ENCODE results near the gene SLC12A3.

SLC12A3 gene, protein sequence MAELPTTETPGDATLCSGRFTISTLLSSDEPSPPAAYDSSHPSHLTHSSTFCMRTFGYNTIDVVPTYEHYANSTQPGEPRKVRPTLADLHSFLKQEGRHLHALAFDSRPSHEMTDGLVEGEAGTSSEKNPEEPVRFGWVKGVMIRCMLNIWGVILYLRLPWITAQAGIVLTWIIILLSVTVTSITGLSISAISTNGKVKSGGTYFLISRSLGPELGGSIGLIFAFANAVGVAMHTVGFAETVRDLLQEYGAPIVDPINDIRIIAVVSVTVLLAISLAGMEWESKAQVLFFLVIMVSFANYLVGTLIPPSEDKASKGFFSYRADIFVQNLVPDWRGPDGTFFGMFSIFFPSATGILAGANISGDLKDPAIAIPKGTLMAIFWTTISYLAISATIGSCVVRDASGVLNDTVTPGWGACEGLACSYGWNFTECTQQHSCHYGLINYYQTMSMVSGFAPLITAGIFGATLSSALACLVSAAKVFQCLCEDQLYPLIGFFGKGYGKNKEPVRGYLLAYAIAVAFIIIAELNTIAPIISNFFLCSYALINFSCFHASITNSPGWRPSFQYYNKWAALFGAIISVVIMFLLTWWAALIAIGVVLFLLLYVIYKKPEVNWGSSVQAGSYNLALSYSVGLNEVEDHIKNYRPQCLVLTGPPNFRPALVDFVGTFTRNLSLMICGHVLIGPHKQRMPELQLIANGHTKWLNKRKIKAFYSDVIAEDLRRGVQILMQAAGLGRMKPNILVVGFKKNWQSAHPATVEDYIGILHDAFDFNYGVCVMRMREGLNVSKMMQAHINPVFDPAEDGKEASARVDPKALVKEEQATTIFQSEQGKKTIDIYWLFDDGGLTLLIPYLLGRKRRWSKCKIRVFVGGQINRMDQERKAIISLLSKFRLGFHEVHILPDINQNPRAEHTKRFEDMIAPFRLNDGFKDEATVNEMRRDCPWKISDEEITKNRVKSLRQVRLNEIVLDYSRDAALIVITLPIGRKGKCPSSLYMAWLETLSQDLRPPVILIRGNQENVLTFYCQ

DNA sequence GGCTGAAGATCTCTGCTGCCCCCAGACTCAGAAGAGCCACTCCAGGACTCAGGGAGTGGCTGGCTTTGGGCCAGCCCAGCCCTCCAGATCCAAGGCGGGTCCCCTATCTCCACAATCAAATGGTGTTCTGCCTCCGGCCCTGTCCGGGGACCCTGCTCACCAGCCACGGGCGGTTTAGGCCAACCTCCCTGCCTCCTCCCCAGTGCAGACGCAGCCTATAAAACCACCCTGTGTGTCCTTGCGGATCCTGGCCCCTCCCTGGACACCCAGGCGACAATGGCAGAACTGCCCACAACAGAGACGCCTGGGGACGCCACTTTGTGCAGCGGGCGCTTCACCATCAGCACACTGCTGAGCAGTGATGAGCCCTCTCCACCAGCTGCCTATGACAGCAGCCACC, at the start of gene SLC12A3:
Gene SLC12A3 (plus strand): TSS at position 248 of the 400 bp plus-strand sequence. CDS start 29 bp downstream, at position 277.
- no peak for DNase-seq

DNA sequence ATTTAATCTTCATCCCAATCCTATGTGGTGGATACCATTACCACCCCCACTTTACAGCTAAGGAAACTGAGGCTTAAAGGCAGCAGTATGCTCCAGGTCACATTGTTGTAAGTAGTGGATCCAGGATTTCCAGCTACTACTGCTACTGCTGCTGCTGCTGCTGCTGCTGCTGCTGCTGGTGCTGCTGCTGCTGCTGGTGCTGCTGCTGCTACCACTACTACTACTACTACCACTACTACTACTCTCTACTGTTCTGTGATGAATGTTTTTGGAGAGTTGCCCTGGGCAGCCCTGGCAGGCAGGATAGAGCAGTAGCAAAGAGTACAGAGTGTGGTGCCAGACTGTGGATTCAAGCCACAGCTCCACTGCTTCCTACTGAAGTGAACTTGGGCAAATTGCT, 49.3 kb upstream of the SLC12A3 start:
- DNase-seq = no peak

DNA sequence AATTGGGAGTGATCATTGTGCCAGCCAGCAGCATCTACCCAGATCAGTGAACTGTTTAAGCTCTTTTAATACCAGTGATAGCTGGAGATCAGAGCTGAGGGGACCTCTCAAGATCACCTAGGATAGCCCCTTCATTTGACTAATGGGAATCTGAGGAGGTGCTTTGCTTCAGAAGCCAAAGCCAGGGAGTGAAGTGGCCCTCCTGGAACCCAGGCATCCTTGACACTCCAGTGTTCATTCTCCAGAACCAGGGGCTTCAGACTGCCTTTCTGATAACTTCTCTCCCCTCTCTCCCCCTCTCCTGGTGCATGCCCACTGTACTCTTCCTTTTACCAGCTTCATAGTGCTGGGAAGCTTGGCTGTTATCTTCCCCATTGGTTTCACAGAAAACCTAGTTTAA, 48.0 kb upstream of the SLC12A3 start:
- no peak for DNase-seq

DNA sequence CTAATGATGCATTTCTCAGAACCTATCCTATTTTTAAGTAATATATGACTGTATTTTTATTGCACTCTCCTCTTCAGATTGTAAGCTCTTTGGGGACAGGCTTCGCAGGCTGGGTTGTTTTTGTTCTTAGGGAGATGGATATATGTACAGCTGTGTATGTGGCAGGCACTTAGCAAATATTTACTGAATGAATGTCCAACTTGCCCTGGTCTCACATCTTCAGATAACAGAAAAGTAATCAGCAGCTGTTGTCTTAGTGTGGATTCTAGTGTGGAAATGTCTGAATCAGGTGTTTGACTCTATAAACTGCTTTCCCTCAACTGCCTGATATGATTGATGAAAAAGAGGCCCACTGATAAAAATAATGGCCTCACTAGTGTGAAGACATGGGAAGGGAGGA, 47.1 kb upstream of the SLC12A3 start:
- DNase-seq = no peak

DNA sequence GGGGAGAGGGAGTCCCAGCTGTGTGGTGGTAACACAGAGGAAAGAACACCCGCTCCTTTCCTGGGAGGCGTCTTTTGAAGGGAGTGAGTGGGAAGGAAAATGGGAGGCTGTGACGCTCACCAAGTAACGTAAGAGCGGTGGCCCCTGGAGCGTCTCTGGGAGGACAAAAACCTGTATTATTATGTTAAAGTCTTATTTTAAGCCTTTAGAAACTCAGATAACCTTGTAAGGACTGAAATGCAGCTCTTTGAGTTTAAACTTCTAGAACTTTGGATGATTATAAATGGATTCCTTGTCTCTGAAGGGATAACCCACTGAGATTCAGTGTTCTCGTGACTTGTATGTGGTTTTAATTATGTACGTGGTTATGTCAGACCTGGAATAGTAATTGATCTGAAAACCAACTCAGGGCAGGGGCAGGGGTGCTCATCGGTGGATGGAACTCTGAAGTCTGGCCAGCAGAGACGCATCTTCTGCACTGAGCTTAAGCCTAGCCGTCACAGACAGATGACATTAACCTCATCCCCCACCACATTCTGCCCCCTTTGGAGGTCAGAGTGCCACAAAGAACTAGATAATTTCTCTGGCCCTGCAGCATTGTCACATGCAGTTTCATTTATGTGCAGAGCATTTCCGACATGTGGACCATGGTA, 41.8 kb upstream of the SLC12A3 start:
- no peak for DNase-seq

DNA sequence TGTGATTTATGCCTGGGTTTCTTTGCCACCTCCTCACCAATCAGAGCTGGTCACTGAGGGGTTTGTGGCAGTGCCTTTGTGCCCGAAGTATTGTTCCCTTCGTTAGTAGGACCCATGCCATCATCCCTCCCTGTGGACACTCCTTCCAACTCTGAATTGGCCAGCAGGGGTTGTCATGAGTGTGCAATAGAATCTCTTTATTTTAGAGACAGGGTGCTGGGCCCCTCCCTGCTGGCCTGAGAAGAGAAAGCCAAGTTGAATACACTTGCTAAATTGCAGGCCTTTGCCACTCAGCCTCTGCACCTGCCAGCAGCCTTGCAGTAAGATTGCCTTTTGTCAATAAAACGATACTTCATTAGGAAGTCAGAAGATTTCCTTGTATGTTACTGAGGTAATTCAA, 40.7 kb upstream of the SLC12A3 start:
- DNase-seq = no peak

DNA sequence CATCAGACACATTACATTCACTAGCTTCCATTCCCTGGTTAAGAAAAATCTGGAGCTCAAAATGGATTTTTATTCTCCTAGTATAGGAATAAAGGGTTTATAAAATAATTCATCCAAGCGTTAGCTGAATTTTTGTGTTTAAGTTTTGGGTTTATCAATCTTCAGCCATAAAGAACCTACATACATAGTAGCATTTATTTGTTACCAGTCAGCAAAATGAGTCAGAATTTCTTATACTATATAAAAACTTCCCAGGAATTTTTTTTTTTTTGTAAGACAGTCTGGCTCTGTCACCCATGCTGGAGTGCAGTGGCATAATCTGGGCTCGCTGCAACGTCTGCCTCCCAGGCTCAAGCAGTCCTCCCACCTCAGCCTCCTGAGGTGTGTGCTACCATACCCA, 40.2 kb upstream of the SLC12A3 start:
- DNase-seq = no peak

DNA sequence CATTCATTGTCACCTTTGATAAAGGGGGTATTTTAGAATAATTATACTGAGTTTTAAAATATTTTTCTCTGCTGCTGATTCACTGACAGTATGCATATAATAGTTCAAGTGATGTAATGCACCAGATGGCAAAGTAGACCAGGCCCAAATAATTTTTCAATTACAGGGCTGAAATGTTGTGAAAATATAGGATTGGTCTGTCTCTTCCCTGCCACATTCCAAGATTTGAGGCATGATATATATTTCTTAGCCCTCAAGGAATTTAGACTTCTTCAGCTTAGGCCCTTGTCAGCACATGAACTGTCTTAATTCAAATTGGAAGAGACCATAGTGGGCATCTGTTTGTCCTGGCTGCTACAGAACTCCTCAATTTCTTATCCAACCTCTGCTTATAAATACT, 39.2 kb upstream of the SLC12A3 start:
- DNase-seq = no peak

DNA sequence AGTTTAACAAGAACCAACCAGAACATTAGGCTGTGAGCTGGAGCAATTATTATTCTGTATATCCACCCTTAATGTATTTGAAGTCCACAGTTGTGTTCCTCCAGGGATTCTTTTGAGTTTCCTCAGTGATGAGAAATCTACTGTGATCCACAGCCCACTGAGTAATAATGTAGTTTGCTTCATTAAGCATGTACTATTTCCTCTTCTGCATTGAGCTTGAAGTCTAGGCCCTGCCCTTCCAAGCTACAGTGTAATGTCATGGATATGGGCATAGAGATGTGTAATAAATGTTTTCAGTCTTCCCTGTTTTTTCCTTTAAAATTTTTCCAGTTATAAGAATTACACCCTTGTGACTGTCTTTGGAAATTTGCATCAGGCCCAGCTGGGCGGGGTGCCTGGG, 36.4 kb upstream of the SLC12A3 start:
- DNase-seq = no peak

DNA sequence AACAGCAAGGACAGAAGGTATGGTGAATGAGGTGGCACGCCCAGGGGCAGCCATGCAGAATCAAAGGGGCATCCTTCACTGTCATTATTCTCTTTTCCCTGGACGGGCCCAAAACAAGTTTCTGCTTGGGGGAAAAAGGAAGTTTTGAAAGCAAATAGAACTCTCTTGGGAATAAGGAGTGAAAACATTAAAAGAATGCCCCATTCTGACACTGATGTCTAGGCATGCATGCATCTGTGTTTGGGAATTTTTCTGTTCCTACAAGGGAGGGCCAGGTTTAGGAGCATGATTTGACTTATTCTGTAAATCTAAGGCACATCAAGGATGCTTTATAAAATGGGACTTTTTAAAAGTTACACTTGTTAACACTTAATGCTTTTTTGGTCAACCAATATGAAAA, 34.3 kb upstream of the SLC12A3 start:
- no peak for DNase-seq

DNA sequence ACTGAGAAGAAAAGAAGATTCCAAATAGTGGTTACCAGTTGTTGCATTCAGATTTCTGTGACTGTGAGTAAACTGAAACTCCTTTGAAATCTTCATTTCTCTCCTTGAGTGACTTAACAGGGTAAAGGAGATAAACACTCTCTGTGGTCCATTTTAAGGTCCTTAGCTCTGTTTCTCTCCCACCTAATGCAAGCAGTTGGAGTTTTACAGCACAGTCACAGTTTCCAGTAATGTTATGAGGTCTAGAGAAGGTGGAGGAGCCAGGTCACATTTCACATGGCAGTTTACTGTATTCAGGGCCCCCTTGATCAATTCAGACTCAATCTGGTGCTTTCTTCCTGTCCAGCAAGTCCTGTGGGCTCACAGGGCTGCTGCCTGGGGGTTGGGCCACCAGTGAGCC, 32.2 kb upstream of the SLC12A3 start:
- no peak for DNase-seq

DNA sequence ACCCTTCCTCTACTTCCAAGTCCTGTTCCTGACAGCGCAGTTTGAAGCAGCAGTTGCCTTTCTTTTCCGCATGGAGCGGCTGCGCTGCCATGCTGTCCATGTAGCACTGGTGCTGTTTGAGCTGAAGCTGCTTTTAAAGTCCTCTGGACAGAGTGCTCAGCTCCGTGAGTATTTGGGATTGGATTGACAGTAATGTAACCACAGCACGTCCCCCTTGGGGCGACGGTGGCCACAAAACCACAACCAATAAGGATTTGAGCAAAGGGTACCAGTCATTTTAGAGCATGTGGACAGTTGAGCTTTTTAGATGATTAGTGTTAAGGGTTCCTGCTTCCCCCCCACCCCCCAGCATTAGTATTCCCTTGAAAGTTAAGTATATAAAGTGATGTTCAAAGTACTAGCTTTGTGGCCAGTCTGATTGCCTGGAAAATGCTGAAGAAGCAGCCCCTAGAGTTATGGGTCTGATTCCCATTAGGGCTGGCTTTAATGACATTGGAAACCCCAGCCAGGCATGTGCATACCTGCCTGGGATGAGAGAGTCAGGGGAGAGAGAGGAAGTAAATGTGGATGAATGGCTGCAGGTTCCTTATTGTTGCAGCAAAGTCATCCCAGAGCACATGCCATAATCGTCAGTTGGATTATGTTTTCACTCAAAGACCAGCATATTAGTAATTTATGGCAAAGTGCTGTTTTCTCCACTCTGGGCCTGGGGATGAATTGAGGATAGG, 31.6 kb upstream of the SLC12A3 start:
- DNase-seq = no peak

DNA sequence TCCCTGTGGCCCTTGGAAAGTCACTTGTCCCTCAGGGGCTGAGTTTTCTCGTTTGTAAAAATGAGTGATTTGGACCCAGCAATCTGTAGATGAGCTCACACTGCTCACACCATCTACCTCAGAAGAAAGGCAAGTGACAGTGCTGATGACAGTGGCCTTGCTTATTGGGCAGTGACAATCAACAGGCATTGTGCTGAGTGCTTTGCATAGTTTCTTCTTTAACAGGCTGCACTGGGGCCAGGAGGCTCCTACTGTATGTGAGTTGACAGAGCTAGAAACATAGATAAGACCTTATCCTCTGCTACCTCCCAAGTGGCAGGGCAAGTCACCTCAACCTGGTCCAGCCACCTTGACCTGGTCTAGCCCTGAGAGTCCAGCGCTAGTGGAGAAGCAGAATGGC, 29.7 kb upstream of the SLC12A3 start:
- DNase-seq = no peak

DNA sequence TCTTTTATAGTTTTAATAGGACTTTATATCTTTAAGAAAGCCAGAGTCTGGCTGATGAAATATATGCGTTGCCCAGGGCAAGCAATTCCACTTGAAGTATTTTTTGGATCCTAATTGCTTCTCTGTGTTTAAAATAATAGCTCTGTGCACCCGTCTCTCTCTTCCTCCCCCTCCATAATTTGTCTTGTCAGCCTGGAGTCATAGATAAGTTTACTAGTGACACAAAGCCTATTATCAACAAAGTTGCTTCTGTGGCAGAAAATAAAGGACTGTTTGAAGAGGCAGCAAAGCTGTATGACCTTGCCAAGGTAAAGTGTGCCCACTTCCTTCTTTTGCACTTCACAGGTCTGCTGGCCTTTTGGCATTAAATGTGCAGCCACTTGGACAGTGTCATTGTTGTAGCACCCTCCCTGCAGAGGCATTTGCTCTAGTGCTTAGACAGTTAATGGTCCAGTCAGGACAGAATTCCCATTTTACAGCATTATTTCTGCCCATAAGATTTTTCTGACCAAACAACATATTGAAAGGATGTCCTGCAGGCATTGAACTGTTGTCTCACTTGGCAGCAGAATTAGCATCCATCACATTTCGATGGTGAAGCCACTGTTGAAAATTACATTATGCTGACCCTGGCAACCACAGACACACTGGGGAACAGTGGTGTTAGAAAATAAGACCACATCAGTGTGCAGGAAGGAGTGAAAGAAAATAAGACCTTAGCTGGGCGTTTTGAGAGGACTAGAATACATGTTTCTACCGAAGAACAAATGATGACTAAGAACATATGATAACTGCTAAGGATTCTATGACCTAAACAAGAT, 28.4 kb upstream of the SLC12A3 start:
- DNase-seq = no peak

DNA sequence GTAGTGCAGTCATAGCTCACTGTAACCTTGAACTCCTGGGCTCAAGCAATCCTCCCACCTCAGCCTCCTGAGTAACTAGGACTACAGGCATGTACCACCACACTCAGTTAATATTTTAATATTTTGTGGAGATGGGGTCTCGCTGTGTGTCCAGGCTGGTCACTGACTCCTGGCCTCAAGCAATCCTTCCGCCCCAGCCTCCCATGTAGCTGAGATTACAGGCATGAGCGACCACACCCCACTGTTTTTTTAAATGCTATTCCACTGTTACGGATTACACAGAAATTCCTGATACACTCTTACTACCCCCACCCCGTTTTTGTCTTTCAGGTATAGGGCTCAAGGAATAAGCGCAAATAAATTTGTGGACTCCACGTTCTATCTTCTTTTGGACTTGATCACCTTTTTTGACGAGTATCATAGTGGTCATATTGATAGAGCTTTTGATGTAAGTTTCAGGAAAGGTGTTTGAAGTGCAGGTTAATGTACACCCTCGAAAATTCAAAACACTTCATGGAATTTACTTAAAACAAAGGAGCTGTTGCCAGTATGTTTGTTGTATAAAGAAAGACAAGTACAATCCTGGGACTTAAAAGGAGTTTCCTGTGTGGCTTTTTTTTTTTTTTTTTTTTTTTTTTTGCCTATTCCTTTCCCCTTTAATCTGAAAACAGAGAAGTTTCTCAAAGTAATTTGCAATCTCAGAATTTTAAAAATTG, 26.2 kb upstream of the SLC12A3 start:
- DNase-seq = no peak

DNA sequence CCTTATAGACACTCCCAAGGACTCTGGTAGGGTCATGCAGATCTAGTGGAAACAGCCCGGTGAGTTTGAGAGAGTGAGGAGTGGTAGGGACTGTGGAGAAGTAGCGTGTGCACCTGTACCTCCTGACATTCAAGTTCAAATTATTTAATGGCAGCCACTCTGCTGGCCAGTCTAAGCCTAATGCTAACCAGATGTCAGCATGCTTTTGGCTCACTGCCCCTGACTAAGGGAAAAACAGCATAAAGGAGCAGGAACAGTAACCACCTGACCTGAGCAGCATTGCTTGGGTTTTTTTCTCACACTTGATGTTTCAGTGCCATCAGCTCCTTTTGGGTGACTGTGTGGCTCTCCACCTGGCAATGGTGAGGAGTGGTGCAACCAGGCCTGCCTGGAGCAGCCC, 23.8 kb upstream of the SLC12A3 start:
- DNase-seq = no peak

DNA sequence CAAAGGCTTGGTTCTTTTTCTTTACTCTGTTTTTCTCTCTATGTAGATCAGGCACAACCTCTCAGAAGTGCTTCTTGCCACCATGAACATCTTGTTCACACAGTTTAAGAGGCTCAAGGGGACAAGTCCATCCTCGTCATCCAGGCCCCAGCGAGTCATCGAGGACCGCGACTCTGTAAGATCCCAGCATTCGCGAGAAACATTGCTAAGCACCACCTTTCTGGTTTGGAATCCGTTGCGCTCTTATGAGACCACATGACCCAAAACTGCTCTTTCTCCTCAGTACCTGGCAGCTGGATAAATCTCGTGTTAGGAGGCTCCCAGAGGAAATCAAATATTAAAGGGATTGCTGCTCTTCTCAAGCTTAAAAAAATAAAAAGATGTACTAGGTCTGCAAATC, 23.3 kb upstream of the SLC12A3 start:
- no peak for DNase-seq

DNA sequence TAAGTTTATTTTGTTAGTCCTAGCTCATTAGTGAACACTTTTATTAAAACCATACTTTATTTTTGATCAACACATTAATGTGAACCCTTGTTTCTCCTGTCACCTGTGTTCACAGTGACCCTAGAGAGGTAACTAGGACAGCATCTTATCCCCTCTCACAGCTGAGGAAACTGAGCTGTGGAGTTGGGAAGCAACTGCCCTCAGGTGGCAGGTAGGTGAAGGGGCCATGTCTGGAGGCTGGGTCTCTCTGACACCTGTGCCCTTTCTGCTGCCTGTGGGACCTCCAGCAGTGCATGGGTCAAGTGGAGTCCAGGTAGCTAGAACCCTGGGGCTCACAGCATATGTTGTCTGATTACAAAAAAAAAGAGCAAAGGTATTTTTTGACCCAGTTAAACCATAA, 22.9 kb upstream of the SLC12A3 start:
- no peak for DNase-seq

DNA sequence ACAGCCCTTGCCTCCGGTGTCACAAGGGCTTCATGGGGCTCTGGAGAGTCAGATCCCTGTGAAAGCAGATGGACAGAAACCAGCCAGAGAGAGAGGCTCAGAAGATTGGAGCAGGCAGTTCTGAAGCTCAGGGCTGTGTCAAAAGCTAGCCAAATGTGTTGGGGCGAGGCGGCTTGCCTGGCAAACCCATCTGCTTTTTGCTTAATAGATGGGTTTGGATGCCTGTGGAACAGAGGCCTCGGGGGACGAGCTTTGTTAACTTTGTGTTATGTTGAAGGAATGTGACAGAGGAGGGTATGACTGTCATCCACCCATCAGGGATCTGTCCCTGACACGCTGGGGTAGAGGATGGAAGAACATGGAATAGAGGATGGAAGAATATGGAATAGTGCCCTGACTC, 21.0 kb upstream of the SLC12A3 start:
- DNase-seq = no peak

DNA sequence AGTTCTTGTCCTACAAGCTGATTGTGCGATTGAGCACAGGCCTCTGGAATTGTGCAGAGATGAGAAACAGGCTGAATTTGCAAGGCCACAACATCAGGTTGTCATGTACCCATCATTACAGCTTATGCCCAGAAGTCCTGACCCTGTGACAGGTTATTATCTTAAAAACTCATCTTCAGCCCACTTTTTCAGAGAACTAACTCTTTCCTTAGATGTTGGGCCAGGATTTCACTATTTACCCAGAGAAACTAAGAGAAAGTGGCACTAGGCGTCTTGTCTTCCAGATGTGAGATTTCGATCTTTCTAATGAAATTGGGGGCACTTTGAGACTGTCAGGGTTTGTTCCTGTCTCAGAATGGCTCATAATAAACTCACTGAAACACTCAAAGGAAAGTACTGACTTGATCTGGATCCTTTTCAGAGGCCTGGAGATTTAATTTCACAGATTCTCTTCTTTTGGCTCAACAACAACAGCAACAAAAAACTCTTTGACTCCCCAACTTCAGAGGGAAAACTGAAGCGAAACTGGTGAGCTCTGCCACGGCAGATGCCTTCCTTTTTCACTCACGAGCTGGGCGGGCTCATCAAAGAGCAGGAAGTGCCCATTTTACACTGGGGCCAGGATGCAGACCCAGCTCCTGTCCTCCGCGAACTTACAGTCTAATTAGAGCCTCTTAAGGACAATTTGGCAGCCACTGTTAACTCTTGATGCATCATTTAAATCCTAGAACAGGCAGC, 17.7 kb upstream of the SLC12A3 start:
- DNase-seq = no peak

Measured in CD4-positive, alpha-beta T cell treated with Interleukin-17A for 1 hour (primary cell).